CD14-positive monocyte (primary cell): ENCODE results near the gene ADAD2. TPM values are rescaled to one million over a fixed set of nuclear protein-coding genes. Genes with fewer than 3 reads are reported as not detected.

Experiments used
- DNase-seq, 3 donors: peaks; one replicate each; pipeline ENCODE4 v3.0.0-alpha.2; 2011 to 2022
- H2AFZ ChIP-seq: 2 replicates; pipeline ENCODE4 v1.6.0; 2012; ENCODE audit warnings: mild to moderate bottlenecking, low read depth, low read length, inconsistent platforms; ENCODE audit not compliant: insufficient read depth, poor library complexity, severe bottlenecking
- H3K27ac ChIP-seq, 2 donors: 1 replicate in 1 of 2; 2 replicates in 1 of 2; pipeline ENCODE4 v1.5.1; 2012 to 2013; ENCODE audit warnings: low read length in 2 of 2, control low read depth in 1 of 2, inconsistent platforms in 1 of 2, low read depth in 1 of 2, mild to moderate bottlenecking in 1 of 2
- H3K27me3 ChIP-seq, 2 donors: one replicate each; pipeline versions ENCODE4 v1.6.0 to v1.6.1; 2011 to 2013; ENCODE audit warnings: low read length in 2 of 2; ENCODE audit not compliant: control insufficient read depth in 2 of 2, insufficient read depth in 2 of 2
- H3K36me3 ChIP-seq, 2 donors: replicated peaks in 1 of 2; 1 replicate in 1 of 2; 2 replicates in 1 of 2; pipeline versions ENCODE4 v1.5.1 to v1.6.1; 2012 to 2013; ENCODE audit warnings: low read length in 2 of 2, control low read depth in 1 of 2, inconsistent platforms in 1 of 2, mild to moderate bottlenecking in 1 of 2; ENCODE audit not compliant: insufficient read depth in 2 of 2, control insufficient read depth in 1 of 2
- H3K4me1 ChIP-seq, 2 donors: 1 replicate in 1 of 2; 2 replicates in 1 of 2; pipeline versions ENCODE4 v1.5.1 to v1.6.1; 2012 to 2013; ENCODE audit warnings: low read length in 2 of 2, control low read depth in 1 of 2, inconsistent platforms in 1 of 2, mild to moderate bottlenecking in 1 of 2, moderate library complexity in 1 of 2; ENCODE audit not compliant: insufficient read depth in 2 of 2, control insufficient read depth in 1 of 2
- H3K4me2 ChIP-seq: replicated peaks from 2 replicates; pipeline ENCODE3; 2012; ENCODE audit warnings: low read length, moderate library complexity, mild to moderate bottlenecking; ENCODE audit not compliant: poor library complexity, severe bottlenecking; ENCODE audit errors: extremely low read depth
- H3K4me3 ChIP-seq, 3 experiments: fragments of 200-600 bp in 1 of 3; sonication (generic) in 1 of 3; replicated peaks in 1 of 3; 1 replicate in 2 of 3; 2 replicates in 1 of 3; pipeline ENCODE4 v1.5.1; 2011 to 2013; ENCODE audit warnings: low read length in 3 of 3, mild to moderate bottlenecking in 3 of 3, control low read depth in 2 of 3, low read depth in 2 of 3, inconsistent platforms in 1 of 3, moderate library complexity in 1 of 3
- H3K79me2 ChIP-seq: 2 replicates; pipeline ENCODE4 v1.6.0; 2012; ENCODE audit warnings: mild to moderate bottlenecking, control low read depth, inconsistent platforms, low read length, moderate library complexity; ENCODE audit not compliant: insufficient read depth
- H3K9ac ChIP-seq: 2 replicates; pipeline ENCODE4 v1.6.0; 2017; ENCODE audit warnings: low read length, mild to moderate bottlenecking; ENCODE audit not compliant: insufficient read depth, poor library complexity, severe bottlenecking
- H3K9me3 ChIP-seq, 2 donors: replicated peaks in 1 of 2; 1 replicate in 1 of 2; 2 replicates in 1 of 2; pipeline versions ENCODE4 v1.5.1 to v1.6.1; 2012 to 2013; ENCODE audit warnings: low read length in 2 of 2, control low read depth in 1 of 2; ENCODE audit not compliant: control insufficient read depth in 1 of 2, insufficient read depth in 1 of 2
- H4K20me1 ChIP-seq: 2 replicates; pipeline ENCODE4 v1.6.0; 2012; ENCODE audit warnings: mild to moderate bottlenecking, low read length, control low read depth, moderate library complexity; ENCODE audit not compliant: insufficient read depth
- H3K27ac Mint-ChIP-seq, 7 donors: one replicate each; pipeline ENCODE4 v1.8.0; 2020; ENCODE audit warnings: mild to moderate bottlenecking in 7 of 7, mixed read lengths in 7 of 7, moderate library complexity in 6 of 7, inconsistent platforms in 2 of 7
- H3K27me3 Mint-ChIP-seq, 3 donors: one replicate each; pipeline ENCODE4 v1.8.0; 2021 to 2022; ENCODE audit warnings: low read depth in 3 of 3, mild to moderate bottlenecking in 3 of 3, mixed read lengths in 3 of 3, moderate library complexity in 3 of 3, inconsistent platforms in 1 of 3
- H3K36me3 Mint-ChIP-seq, 2 donors: one replicate each; pipeline ENCODE4 v1.8.0; 2020; ENCODE audit warnings: mixed read lengths in 2 of 2, inconsistent platforms in 1 of 2, mild to moderate bottlenecking in 1 of 2
- H3K4me1 Mint-ChIP-seq: one replicate; pipeline ENCODE4 v1.8.0; 2020; ENCODE audit warnings: mild to moderate bottlenecking, mixed read lengths
- H3K4me3 Mint-ChIP-seq, 2 donors: one replicate each; pipeline ENCODE4 v1.8.0; 2020; ENCODE audit warnings: mild to moderate bottlenecking in 2 of 2, mixed read lengths in 2 of 2, moderate library complexity in 1 of 2
- H3K9me3 Mint-ChIP-seq, 7 donors: one replicate each; pipeline ENCODE4 v1.8.0; 2020 to 2022; ENCODE audit warnings: mixed read lengths in 7 of 7, mild to moderate bottlenecking in 6 of 7, moderate library complexity in 6 of 7, inconsistent platforms in 2 of 7
- WGBS: methylation state at CpG from one replicate; pipeline ENCODE4 v1.1.5; 2013; ENCODE audit warnings: missing lambda C conversion rate; ENCODE audit not compliant: insufficient coverage; 5-methylcytosine and 5-hydroxymethylcytosine counted together
- intact Hi-C, 2 donors: fragments of 100-400 bp; cut with micrococcal nuclease; formaldehyde crosslinking; loops; one replicate each; pipeline versions ENCODE4 v1.15.0 to v1.15.1; 2023
- polyA plus RNA-seq, 3 donors: library from polyadenylated mRNA; depleted of rRNA in 1 of 3; unstranded in 2 of 3; stranded (reverse) in 1 of 3; fragments of 300-500 nt in 2 of 3; fragments of >200 nt in 1 of 3; fragmentation: Illumina TruSeq in 2 of 3; gene quantifications; 1 replicate in 2 of 3; 2 replicates in 1 of 3; pipeline ENCODE4 v1.2.3, GENCODE V29; 2012 to 2021
- TF ChIP-seq, protein P1 (sequence below): fragments of 200-600 bp; IDR thresholded peaks from one replicate; pipeline ENCODE4 v1.8.0; 2022; ENCODE audit warnings: antibody characterized with exemption, mild to moderate bottlenecking

The ADAD2 gene
- polyA plus RNA-seq, 3 donors = not detected

DNA sequence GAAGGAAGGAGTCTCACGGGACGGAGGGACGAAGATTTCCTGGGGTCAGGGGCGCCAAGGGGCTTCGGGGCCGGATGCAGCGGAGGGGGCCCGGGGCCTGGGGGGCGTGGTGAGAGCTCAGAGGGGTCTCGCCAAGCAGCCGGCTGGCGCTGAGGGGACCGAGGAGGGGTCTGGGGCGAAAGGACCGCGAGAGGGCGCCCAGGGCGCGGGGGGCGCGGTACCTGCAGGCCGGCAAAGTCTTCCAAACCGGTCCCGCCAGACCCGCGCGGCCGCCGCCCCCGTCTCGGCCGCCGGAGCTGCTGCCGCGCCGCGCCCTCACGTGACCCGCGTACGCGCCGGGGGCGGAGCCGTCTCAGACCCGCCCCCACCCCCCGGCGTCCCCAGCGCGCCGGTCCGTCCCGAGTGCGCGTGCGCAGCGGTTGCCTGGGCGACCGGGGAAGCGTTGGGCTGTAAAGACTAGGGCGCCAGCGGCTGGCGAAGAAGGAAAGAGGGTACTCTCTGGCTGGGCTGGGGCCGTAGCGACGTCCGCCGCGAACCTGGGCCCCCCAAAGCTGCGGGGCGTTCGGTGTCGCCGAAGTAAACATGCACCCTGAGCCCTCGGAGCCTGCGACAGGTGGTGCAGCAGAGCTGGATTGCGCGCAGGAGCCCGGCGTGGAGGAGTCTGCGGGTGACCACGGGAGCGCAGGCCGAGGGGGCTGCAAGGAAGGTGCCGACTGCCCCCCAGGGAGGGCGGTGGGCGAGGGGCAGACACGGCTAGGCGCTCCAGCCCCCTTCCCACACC is 45.9 kb upstream of the ADAD2 start, which contains the start of the genes DNAAF1 and HSDL1:
TSS of gene DNAAF1 (plus strand) at position 450 of the 781 bp plus-strand sequence. CDS start at position 583, 133 bp downstream.
TSS of gene HSDL1 (minus strand) at position 319 of the 781 bp plus-strand sequence. CDS start 13,856 bp downstream, outside the sequence.
- intact Hi-C loops = loop anchor here (5.0 to 10.0 kb wide), 2 partner anchors 37 to 50 kb away; partner anchors contain the start of gene ADAD2 (in 1 of the 2)

DNA sequence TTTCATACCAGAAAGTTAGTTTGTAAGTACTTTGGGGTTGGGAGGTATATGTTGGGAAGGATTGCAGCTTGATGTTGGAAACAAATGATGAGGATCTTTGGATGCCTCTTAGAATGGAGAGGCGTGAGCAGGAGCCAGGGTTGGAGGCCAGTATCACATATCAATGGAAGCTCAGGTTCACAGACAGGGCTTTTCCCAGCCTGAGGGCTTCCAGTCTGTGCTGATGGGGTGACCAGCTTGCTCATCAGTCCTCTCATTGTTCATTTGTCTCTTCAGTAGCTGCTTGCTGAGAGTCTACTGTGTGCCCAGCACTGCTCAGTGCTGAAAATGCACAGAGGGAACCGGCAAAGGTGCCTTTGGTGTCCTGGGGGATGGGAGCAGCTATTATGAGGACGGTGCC is 40.0 kb upstream of the ADAD2 start:
- no peak overlapping the region for H3K27ac Mint-ChIP-seq
- Histone ChIP-seq H3K4me1 (no peaks in the 10 kb centered on the region), H3K9ac (no peak overlapping the region), H3K4me3 (no peak overlapping the region), H4K20me1 (no peaks in the 10 kb centered on the region), H3K27ac (no peak overlapping the region), H3K4me2 (no peak overlapping the region), H2AFZ (no peak overlapping the region), H3K9me3 (no peaks in the 10 kb centered on the region), H3K36me3 (no peaks in the 10 kb centered on the region), H3K27me3 (peaks cover 0 to 28% of the 10 kb centered on the region in 2 donors), H3K79me2 (no peaks in the 10 kb centered on the region)
- no peak for DNase-seq
- H3K27me3 Mint-ChIP-seq = peaks cover 20 to 43% (median 27%) of the 10 kb centered on the region in 3 donors
- WGBS = 90% methylated on average over 2 of the region's 3 CpGs
- H3K36me3 Mint-ChIP-seq = no peaks in the 10 kb centered on the region
- no peaks in the 10 kb centered on the region for H3K4me1 Mint-ChIP-seq
- H3K9me3 Mint-ChIP-seq = peaks cover 0 to 2% (median 0%) of the 10 kb centered on the region in 7 donors
- intact Hi-C loops = no loop called here
- TF ChIP-seq, protein P1, sequence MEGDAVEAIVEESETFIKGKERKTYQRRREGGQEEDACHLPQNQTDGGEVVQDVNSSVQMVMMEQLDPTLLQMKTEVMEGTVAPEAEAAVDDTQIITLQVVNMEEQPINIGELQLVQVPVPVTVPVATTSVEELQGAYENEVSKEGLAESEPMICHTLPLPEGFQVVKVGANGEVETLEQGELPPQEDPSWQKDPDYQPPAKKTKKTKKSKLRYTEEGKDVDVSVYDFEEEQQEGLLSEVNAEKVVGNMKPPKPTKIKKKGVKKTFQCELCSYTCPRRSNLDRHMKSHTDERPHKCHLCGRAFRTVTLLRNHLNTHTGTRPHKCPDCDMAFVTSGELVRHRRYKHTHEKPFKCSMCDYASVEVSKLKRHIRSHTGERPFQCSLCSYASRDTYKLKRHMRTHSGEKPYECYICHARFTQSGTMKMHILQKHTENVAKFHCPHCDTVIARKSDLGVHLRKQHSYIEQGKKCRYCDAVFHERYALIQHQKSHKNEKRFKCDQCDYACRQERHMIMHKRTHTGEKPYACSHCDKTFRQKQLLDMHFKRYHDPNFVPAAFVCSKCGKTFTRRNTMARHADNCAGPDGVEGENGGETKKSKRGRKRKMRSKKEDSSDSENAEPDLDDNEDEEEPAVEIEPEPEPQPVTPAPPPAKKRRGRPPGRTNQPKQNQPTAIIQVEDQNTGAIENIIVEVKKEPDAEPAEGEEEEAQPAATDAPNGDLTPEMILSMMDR = no peak
- H3K4me3 Mint-ChIP-seq = no peak overlapping the region

More for the DNA sequence above, 45.9 kb upstream of the ADAD2 start, which contains the start of the genes DNAAF1 and HSDL1:
- Mint-ChIP-seq H3K27ac (peak within 1 kb of the TSS; percentile 73 to 91 (median 85)), H3K27me3 (peaks cover 9 to 36% (median 22%) of the 10 kb centered on the region in 3 donors), H3K36me3 (peaks cover 2 to 4% of the 10 kb centered on the region in 2 donors), H3K9me3 (peaks cover 0 to 2% (median 0%) of the 10 kb centered on the region in 7 donors), H3K4me3 (peak within 1 kb of the TSS; percentile 90 to 98), H3K4me1 (peaks cover 5% of the 10 kb centered on the region)
- TF ChIP-seq, protein P1 = no peak
- peaks cover 0 to 20% of the 10 kb centered on the region in 2 donors for H3K27me3 ChIP-seq
- peaks cover 13 to 16% of the 10 kb centered on the region in 2 donors for H3K4me1 ChIP-seq
- peak within 1 kb of the TSS; percentile 98 for H3K4me2 ChIP-seq
- peak within 1 kb of the TSS; percentile 86 for H2AFZ ChIP-seq
- DNase-seq = peak; percentile 83 to 90 (median 83)
- no peaks in the 10 kb centered on the region for H3K36me3 ChIP-seq
- WGBS = under 1% methylated on average over 80 of the region's 89 CpGs
- peak within 1 kb of the TSS; percentile 25 to 84 for H3K27ac ChIP-seq
- H3K79me2 ChIP-seq = peaks cover 24% of the 10 kb centered on the region
- peak within 1 kb of the TSS; percentile 81 for H3K9ac ChIP-seq
- H4K20me1 ChIP-seq = no peaks in the 10 kb centered on the region
- no peaks in the 10 kb centered on the region for H3K9me3 ChIP-seq
- H3K4me3 ChIP-seq = peak within 1 kb of the TSS; percentile 73 to 91 (median 86)
